CD14-positive monocyte (primary cell): ENCODE measurements around the gene CHAC2. TPM values are rescaled to one million over a fixed set of nuclear protein-coding genes. Genes with fewer than 3 reads are reported as not detected.

ENCODE experiments used
- DNase-seq, 3 donors: peaks; one replicate each; pipeline ENCODE4 v3.0.0-alpha.2; 2011 to 2022
- H2AFZ ChIP-seq: 2 replicates; pipeline ENCODE4 v1.6.0; 2012; ENCODE audit warnings: mild to moderate bottlenecking, low read depth, low read length, inconsistent platforms; ENCODE audit not compliant: insufficient read depth, poor library complexity, severe bottlenecking
- H3K27ac ChIP-seq, 2 donors: 1 replicate in 1 of 2; 2 replicates in 1 of 2; pipeline ENCODE4 v1.5.1; 2012 to 2013; ENCODE audit warnings: low read length in 2 of 2, control low read depth in 1 of 2, inconsistent platforms in 1 of 2, low read depth in 1 of 2, mild to moderate bottlenecking in 1 of 2
- H3K27me3 ChIP-seq, 2 donors: one replicate each; pipeline versions ENCODE4 v1.6.0 to v1.6.1; 2011 to 2013; ENCODE audit warnings: low read length in 2 of 2; ENCODE audit not compliant: control insufficient read depth in 2 of 2, insufficient read depth in 2 of 2
- H3K36me3 ChIP-seq, 2 donors: replicated peaks in 1 of 2; 1 replicate in 1 of 2; 2 replicates in 1 of 2; pipeline versions ENCODE4 v1.5.1 to v1.6.1; 2012 to 2013; ENCODE audit warnings: low read length in 2 of 2, control low read depth in 1 of 2, inconsistent platforms in 1 of 2, mild to moderate bottlenecking in 1 of 2; ENCODE audit not compliant: insufficient read depth in 2 of 2, control insufficient read depth in 1 of 2
- H3K4me1 ChIP-seq, 2 donors: 1 replicate in 1 of 2; 2 replicates in 1 of 2; pipeline versions ENCODE4 v1.5.1 to v1.6.1; 2012 to 2013; ENCODE audit warnings: low read length in 2 of 2, control low read depth in 1 of 2, inconsistent platforms in 1 of 2, mild to moderate bottlenecking in 1 of 2, moderate library complexity in 1 of 2; ENCODE audit not compliant: insufficient read depth in 2 of 2, control insufficient read depth in 1 of 2
- H3K4me2 ChIP-seq: replicated peaks from 2 replicates; pipeline ENCODE3; 2012; ENCODE audit warnings: low read length, moderate library complexity, mild to moderate bottlenecking; ENCODE audit not compliant: poor library complexity, severe bottlenecking; ENCODE audit errors: extremely low read depth
- H3K4me3 ChIP-seq, 3 experiments: fragments of 200-600 bp in 1 of 3; sonication (generic) in 1 of 3; replicated peaks in 1 of 3; 1 replicate in 2 of 3; 2 replicates in 1 of 3; pipeline ENCODE4 v1.5.1; 2011 to 2013; ENCODE audit warnings: low read length in 3 of 3, mild to moderate bottlenecking in 3 of 3, control low read depth in 2 of 3, low read depth in 2 of 3, inconsistent platforms in 1 of 3, moderate library complexity in 1 of 3
- H3K79me2 ChIP-seq: 2 replicates; pipeline ENCODE4 v1.6.0; 2012; ENCODE audit warnings: mild to moderate bottlenecking, control low read depth, inconsistent platforms, low read length, moderate library complexity; ENCODE audit not compliant: insufficient read depth
- H3K9ac ChIP-seq: 2 replicates; pipeline ENCODE4 v1.6.0; 2017; ENCODE audit warnings: low read length, mild to moderate bottlenecking; ENCODE audit not compliant: insufficient read depth, poor library complexity, severe bottlenecking
- H3K9me3 ChIP-seq, 2 donors: replicated peaks in 1 of 2; 1 replicate in 1 of 2; 2 replicates in 1 of 2; pipeline versions ENCODE4 v1.5.1 to v1.6.1; 2012 to 2013; ENCODE audit warnings: low read length in 2 of 2, control low read depth in 1 of 2; ENCODE audit not compliant: control insufficient read depth in 1 of 2, insufficient read depth in 1 of 2
- H4K20me1 ChIP-seq: 2 replicates; pipeline ENCODE4 v1.6.0; 2012; ENCODE audit warnings: mild to moderate bottlenecking, low read length, control low read depth, moderate library complexity; ENCODE audit not compliant: insufficient read depth
- H3K27ac Mint-ChIP-seq, 7 donors: one replicate each; pipeline ENCODE4 v1.8.0; 2020; ENCODE audit warnings: mild to moderate bottlenecking in 7 of 7, mixed read lengths in 7 of 7, moderate library complexity in 6 of 7, inconsistent platforms in 2 of 7
- H3K27me3 Mint-ChIP-seq, 3 donors: one replicate each; pipeline ENCODE4 v1.8.0; 2021 to 2022; ENCODE audit warnings: low read depth in 3 of 3, mild to moderate bottlenecking in 3 of 3, mixed read lengths in 3 of 3, moderate library complexity in 3 of 3, inconsistent platforms in 1 of 3
- H3K36me3 Mint-ChIP-seq, 2 donors: one replicate each; pipeline ENCODE4 v1.8.0; 2020; ENCODE audit warnings: mixed read lengths in 2 of 2, inconsistent platforms in 1 of 2, mild to moderate bottlenecking in 1 of 2
- H3K4me1 Mint-ChIP-seq: one replicate; pipeline ENCODE4 v1.8.0; 2020; ENCODE audit warnings: mild to moderate bottlenecking, mixed read lengths
- H3K4me3 Mint-ChIP-seq, 2 donors: one replicate each; pipeline ENCODE4 v1.8.0; 2020; ENCODE audit warnings: mild to moderate bottlenecking in 2 of 2, mixed read lengths in 2 of 2, moderate library complexity in 1 of 2
- H3K9me3 Mint-ChIP-seq, 7 donors: one replicate each; pipeline ENCODE4 v1.8.0; 2020 to 2022; ENCODE audit warnings: mixed read lengths in 7 of 7, mild to moderate bottlenecking in 6 of 7, moderate library complexity in 6 of 7, inconsistent platforms in 2 of 7
- WGBS: methylation state at CpG from one replicate; pipeline ENCODE4 v1.1.5; 2013; ENCODE audit warnings: missing lambda C conversion rate; ENCODE audit not compliant: insufficient coverage; 5-methylcytosine and 5-hydroxymethylcytosine counted together
- intact Hi-C, 2 donors: fragments of 100-400 bp; cut with micrococcal nuclease; formaldehyde crosslinking; loops; one replicate each; pipeline versions ENCODE4 v1.15.0 to v1.15.1; 2023
- polyA plus RNA-seq, 3 donors: library from polyadenylated mRNA; depleted of rRNA in 1 of 3; unstranded in 2 of 3; stranded (reverse) in 1 of 3; fragments of 300-500 nt in 2 of 3; fragments of >200 nt in 1 of 3; fragmentation: Illumina TruSeq in 2 of 3; gene quantifications; 1 replicate in 2 of 3; 2 replicates in 1 of 3; pipeline ENCODE4 v1.2.3, GENCODE V29; 2012 to 2021
- TF ChIP-seq, protein P1 (sequence below): fragments of 200-600 bp; IDR thresholded peaks from one replicate; pipeline ENCODE4 v1.8.0; 2022; ENCODE audit warnings: antibody characterized with exemption, mild to moderate bottlenecking

The CHAC2 gene
- polyA plus RNA-seq, 3 donors = 0.07 to 0.40 (median 0.20) TPM

DNA sequence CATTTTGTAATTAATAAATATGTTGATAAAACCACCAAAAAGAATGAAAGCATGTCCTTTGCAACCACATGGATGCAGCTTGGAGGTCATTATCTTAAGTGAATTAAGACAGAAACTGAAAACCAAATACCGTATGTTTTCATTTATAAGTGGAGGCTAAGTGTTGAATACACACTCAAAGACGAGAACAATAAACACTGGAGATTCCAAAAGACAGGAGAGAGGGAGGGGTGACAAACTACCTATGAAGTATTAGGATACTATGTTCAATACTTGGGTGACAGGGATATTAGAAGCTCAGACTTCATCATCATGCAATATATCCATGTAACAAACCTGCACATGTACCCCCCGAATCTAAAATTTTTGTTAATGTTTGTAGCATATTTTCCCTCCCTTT, 26.2 kb downstream of the CHAC2 start:
- Histone ChIP-seq H3K27me3 (no peaks in the 10 kb centered on the region), H2AFZ (no peak overlapping the region), H3K79me2 (peaks cover 49% of the 10 kb centered on the region), H3K4me1 (no peaks in the 10 kb centered on the region), H3K36me3 (peaks cover 36 to 50% of the 10 kb centered on the region in 2 donors), H3K4me3 (no peak overlapping the region), H4K20me1 (peaks cover 6% of the 10 kb centered on the region), H3K4me2 (no peak overlapping the region), H3K27ac (no peak overlapping the region), H3K9ac (no peak overlapping the region), H3K9me3 (no peaks in the 10 kb centered on the region)
- Mint-ChIP-seq H3K36me3 (peaks cover 30 to 45% of the 10 kb centered on the region in 2 donors), H3K4me1 (peaks cover 3% of the 10 kb centered on the region), H3K27ac (no peak overlapping the region), H3K27me3 (no peaks in the 10 kb centered on the region), H3K9me3 (no peaks in the 10 kb centered on the region), H3K4me3 (no peak overlapping the region)
- DNase-seq = no peak
- WGBS = 100% methylated on average over 1 of the region's 3 CpGs
- TF ChIP-seq, protein P1, sequence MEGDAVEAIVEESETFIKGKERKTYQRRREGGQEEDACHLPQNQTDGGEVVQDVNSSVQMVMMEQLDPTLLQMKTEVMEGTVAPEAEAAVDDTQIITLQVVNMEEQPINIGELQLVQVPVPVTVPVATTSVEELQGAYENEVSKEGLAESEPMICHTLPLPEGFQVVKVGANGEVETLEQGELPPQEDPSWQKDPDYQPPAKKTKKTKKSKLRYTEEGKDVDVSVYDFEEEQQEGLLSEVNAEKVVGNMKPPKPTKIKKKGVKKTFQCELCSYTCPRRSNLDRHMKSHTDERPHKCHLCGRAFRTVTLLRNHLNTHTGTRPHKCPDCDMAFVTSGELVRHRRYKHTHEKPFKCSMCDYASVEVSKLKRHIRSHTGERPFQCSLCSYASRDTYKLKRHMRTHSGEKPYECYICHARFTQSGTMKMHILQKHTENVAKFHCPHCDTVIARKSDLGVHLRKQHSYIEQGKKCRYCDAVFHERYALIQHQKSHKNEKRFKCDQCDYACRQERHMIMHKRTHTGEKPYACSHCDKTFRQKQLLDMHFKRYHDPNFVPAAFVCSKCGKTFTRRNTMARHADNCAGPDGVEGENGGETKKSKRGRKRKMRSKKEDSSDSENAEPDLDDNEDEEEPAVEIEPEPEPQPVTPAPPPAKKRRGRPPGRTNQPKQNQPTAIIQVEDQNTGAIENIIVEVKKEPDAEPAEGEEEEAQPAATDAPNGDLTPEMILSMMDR = no peak
- intact Hi-C loops = no loop called here

DNA sequence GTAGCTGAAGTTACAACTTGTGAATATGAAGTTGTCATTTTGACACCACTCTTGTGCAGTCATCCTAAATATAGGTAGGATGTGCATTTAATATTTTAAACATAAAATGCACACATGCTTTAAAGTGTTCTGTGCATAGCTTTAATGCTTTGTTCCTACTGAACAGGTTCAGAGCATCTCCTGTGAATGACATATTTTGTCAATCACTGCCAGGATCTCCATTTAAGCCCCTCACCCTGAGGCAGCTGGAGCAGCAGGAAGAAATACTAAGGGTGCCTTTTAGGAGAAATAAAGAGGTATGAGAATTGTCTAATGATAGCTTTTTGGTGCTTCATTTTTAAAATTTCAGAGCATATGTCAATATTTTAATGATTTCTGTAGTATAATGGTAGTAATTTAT, 33.9 kb downstream of the CHAC2 start:
- no peaks in the 10 kb centered on the region for H3K9me3 ChIP-seq
- no peak overlapping the region for H3K27ac ChIP-seq
- no peaks in the 10 kb centered on the region for H3K9me3 Mint-ChIP-seq
- H4K20me1 ChIP-seq = no peaks in the 10 kb centered on the region
- no peak overlapping the region for H3K9ac ChIP-seq
- no peaks in the 10 kb centered on the region for H3K4me1 ChIP-seq
- no peaks in the 10 kb centered on the region for H3K27me3 Mint-ChIP-seq
- H3K4me3 ChIP-seq = no peak overlapping the region
- no peak overlapping the region for H2AFZ ChIP-seq
- no peak overlapping the region for H3K4me3 Mint-ChIP-seq
- H3K36me3 Mint-ChIP-seq = peaks cover 62 to 76% of the 10 kb centered on the region in 2 donors
- H3K27me3 ChIP-seq = no peaks in the 10 kb centered on the region
- TF ChIP-seq, protein P1 = no peak
- H3K36me3 ChIP-seq = peaks cover 61 to 96% of the 10 kb centered on the region in 2 donors
- H3K4me2 ChIP-seq = no peak overlapping the region
- no peaks in the 10 kb centered on the region for H3K79me2 ChIP-seq
- H3K27ac Mint-ChIP-seq = no peak overlapping the region
- intact Hi-C loops = no loop called here
- DNase-seq = no peak
- H3K4me1 Mint-ChIP-seq = no peaks in the 10 kb centered on the region
